Aorta (tissue), 5 donors: Measurements from ENCODE around the gene LSM2. TPM values are rescaled to one million over a fixed set of nuclear protein-coding genes. Genes with fewer than 3 reads are reported as not detected.
"Not testable (repeated sequence)": the region's sequence is repeated elsewhere in the genome, so short reads cannot be mapped to it uniquely, and the experiment has no call there.

Source experiments
- ATAC-seq: fragments of 200-7000 bp; cut with Tn5 transposase; one replicate; pipeline ENCODE4 v1.9.1; 2022; ENCODE audit warnings: moderate library complexity; ENCODE audit not compliant: low FRiP score
- DNase-seq, 2 donors: peaks; one replicate each; pipeline ENCODE4 v3.0.0-alpha.2; 2020
- H3K27ac ChIP-seq, 2 donors: one replicate each; pipeline ENCODE4 v1.5.1; 2013; ENCODE audit warnings: low read length in 2 of 2, mild to moderate bottlenecking in 2 of 2, moderate library complexity in 2 of 2, control low read depth in 1 of 2, inconsistent platforms in 1 of 2, low read depth in 1 of 2
- H3K27me3 ChIP-seq, 2 donors: one replicate each; pipeline ENCODE4 v1.6.1; 2013; ENCODE audit warnings: control low read depth in 1 of 2, low read length in 1 of 2, mild to moderate bottlenecking in 1 of 2, moderate library complexity in 1 of 2; ENCODE audit not compliant: insufficient read depth in 2 of 2, control insufficient read depth in 1 of 2
- H3K36me3 ChIP-seq, 2 donors: one replicate each; pipeline ENCODE4 v1.6.1; 2013; ENCODE audit warnings: control low read depth in 1 of 2, low read length in 1 of 2, mild to moderate bottlenecking in 1 of 2; ENCODE audit not compliant: insufficient read depth in 2 of 2, control insufficient read depth in 1 of 2
- H3K4me1 ChIP-seq, 2 donors: one replicate each; pipeline ENCODE4 v1.6.1; 2013; ENCODE audit warnings: low read length in 2 of 2, control low read depth in 1 of 2, mild to moderate bottlenecking in 1 of 2, moderate library complexity in 1 of 2; ENCODE audit not compliant: insufficient read depth in 2 of 2, control insufficient read depth in 1 of 2
- H3K4me3 ChIP-seq, 2 donors: one replicate each; pipeline ENCODE4 v1.5.1; 2013; ENCODE audit warnings: low read length in 2 of 2, control low read depth in 1 of 2, mild to moderate bottlenecking in 1 of 2
- H3K9me3 ChIP-seq: one replicate; pipeline ENCODE4 v1.6.1; 2013; ENCODE audit warnings: mild to moderate bottlenecking, low read length; ENCODE audit not compliant: control insufficient read depth
- WGBS, 2 donors: extraction: QIAGEN DNeasy Blood & Tissue Kit; methylation state at CpG; one replicate each; pipeline ENCODE4 v1.1.7; 2013; 5-methylcytosine and 5-hydroxymethylcytosine counted together
- intact Hi-C, 2 donors: fragments of 100-400 bp; cut with DNase I; formaldehyde crosslinking; loops; one replicate each; pipeline versions ENCODE4 v1.14.2 to v1.15.0; 2022
- polyA plus RNA-seq, 2 donors: library from polyadenylated mRNA; stranded (reverse); fragments of 200-250 nt; gene quantifications; one replicate each; pipeline ENCODE4 v1.2.3, GENCODE V29; 2013
- total RNA-seq, 2 donors: library from RNA; stranded (reverse); fragmentation: NEBNext Ultra II Directional; extraction: Animal tissue kit (Norgen Biotek cat#: 25700); gene quantifications; one replicate each; pipeline ENCODE4 v1.2.1, GENCODE V29; 2021
- donor health status: healthy with polysubstance abuse.
- donor health status: Bipolar disorder and iron deficiency.
- donor health status: DM: no; HTN: no; CAD: no.
- donor health status: DM: no; HTN: no; CAD: no.
- donor health status: DM: yes; HTN: yes; CAD: no.

Gene LSM2
- total and polyA plus RNA-seq, 4 donors = 32.4 to 42.2 (median 37.5) TPM

DNA sequence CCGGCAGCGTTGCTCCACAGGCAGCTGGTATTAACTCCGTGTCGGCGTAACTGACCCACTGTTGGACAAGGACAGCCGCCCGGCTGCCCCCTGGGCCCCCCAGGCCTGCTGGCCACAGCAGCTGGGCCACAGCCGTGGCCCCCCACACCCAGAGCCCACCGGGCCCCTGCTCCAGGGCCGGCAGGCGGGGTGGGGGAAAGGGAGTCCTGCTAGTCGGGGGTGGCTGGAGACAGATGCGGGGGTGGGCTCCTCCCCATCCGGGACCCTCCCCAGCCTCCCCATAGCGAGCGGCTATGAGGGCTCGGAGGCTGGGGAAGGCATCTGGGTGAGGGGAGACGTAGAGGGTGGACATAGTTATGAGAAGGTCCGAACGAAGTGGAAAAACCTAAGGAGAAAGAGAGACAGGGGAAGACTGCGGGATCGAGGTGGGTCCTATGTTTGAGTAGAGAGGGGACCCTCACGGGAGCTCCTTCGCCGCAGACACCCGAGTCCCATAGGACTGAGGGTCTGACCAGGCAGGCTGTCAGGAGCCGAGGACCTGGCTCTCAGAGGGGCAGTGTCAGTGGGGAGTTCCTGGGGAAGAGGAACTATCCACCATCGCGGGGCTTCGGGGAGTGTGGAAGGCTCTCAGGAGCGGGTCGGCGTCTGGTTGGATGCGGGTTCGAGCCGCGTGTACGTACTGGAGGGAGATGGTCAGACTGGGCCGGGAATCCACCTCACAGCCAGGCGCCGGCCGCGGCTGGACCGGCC, 11.7 kb downstream of the LSM2 start:
- H3K4me3 ChIP-seq = peak overlapping the region; percentile 43 to 78
- peak overlapping the region; percentile 33 to 49 for H3K27ac ChIP-seq
- peak in 1 of 2 donors; percentile 66 for DNase-seq
- intact Hi-C loops = loop anchor here (5.0 kb wide), 3 partner anchors 37 to 128 kb away; partner anchors contain the start of genes CLIC1 (in 2 of the 2), CSNK2B (in 1 of the 2) and LY6G5B (in 1 of the 2)
- H3K4me1 ChIP-seq = no peaks in the 10 kb centered on the region
- WGBS, 2 donors = 0 to 1% methylated on average over 44 of the region's 44 CpGs
- no peaks in the 10 kb centered on the region for H3K36me3 ChIP-seq
- no peaks in the 10 kb centered on the region for H3K9me3 ChIP-seq
- peak; percentile 24 for ATAC-seq
- no peaks in the 10 kb centered on the region for H3K27me3 ChIP-seq

DNA sequence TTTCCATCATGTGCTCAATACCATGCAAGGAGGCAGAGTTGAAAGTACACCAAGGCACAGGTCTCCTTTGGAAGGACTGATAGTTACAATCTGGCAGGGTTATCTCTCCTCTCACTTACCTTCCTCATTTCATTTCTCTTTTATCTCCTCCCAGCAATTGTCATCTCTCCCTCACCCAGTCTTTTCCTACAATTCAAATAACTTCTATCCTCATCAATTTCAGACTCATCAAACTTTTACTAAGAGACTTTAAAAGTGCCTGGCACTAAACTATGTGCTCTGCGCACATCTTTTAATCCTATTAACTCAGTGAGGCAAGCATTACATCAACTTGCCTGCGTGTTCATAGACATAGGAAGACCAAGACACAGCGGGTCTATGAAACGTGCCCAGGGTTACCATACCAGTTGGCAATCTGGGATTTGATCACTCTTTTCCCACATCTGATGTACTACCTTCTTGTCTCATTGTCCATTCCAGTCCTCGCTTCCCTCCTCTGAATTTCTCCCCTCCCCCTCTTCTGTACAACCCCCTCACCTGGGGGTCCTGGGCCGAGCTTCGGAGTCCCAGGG, 12.4 kb downstream of the LSM2 start:
- WGBS, 2 donors = 13 to 14% methylated on average over 7 of the region's 7 CpGs
- Histone ChIP-seq H3K27me3 (no peaks in the 10 kb centered on the region), H3K36me3 (no peaks in the 10 kb centered on the region), H3K27ac (peak overlapping the region; percentile 33 to 49), H3K9me3 (no peaks in the 10 kb centered on the region), H3K4me3 (peak overlapping the region in 1 of 2 donors; percentile 43), H3K4me1 (no peaks in the 10 kb centered on the region)
- DNase-seq = no peak
- intact Hi-C loops = loop anchor here (5.0 kb wide), 2 partner anchors 57 to 127 kb away; partner anchors contain the start of genes CLIC1 (in 1 of the 2), CSNK2B (in 1 of the 2) and LY6G5B (in 1 of the 2)
- ATAC-seq = no peak

DNA sequence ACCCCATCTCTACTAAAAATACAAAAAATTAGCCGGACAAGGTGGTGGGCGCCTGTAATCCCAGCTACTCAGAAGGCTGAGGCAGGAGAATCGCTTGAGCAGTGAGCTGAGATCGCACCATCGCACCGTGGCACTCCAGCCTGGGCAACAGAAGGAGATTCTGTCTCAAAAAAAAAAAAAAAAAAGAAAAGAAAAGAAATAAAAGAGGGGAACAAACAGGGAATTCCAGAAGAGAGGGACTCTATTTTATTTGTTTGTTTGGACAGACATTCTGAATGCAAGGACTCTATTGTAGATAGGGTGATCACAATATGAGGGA, 12.9 kb downstream of the LSM2 start:
- H3K9me3 ChIP-seq, DNase-seq, H3K4me3 ChIP-seq, H3K36me3 ChIP-seq, H3K27ac ChIP-seq, ATAC-seq, H3K27me3 ChIP-seq, H3K4me1 ChIP-seq: not testable (repeated sequence)
- intact Hi-C loops = loop anchor here (5.0 kb wide), 2 partner anchors 57 to 127 kb away; partner anchors contain the start of genes CLIC1 (in 1 of the 2), CSNK2B (in 1 of the 2) and LY6G5B (in 1 of the 2)
- 90 to 91% methylated on average over 6 of the region's 6 CpGs for WGBS, 2 donors

DNA sequence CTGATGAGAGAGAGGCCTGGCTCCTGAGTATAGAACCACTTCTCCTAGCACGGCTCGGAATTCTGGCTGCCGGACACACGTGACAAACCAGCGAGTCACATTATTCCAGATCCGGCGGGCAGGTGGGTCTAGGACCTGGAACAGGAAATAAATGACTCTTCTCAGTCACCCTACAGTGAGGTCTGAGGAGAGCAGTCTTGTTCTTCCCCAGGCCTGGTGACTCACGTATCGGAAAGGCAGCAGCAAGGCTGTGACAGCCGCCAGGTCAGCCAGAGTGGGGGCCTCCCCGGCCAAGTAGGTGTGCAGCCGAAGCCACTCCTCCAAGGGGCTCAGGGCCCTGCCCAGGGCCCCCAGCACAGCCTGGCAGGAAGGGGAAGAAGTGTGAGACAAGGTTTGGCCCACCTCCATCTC, 14.0 kb downstream of the LSM2 start:
- Histone ChIP-seq H3K4me1 (no peaks in the 10 kb centered on the region), H3K4me3 (no peak overlapping the region), H3K9me3 (no peaks in the 10 kb centered on the region), H3K27ac (no peak overlapping the region), H3K27me3 (no peaks in the 10 kb centered on the region), H3K36me3 (no peaks in the 10 kb centered on the region)
- WGBS, 2 donors = 90 to 91% methylated on average over 12 of the region's 12 CpGs
- intact Hi-C loops = loop anchor here (5.0 kb wide), 2 partner anchors 55 to 125 kb away; partner anchors contain the start of genes CLIC1 (in 1 of the 2), CSNK2B (in 1 of the 2) and LY6G5B (in 1 of the 2)
- no peak for ATAC-seq
- no peak for DNase-seq

DNA sequence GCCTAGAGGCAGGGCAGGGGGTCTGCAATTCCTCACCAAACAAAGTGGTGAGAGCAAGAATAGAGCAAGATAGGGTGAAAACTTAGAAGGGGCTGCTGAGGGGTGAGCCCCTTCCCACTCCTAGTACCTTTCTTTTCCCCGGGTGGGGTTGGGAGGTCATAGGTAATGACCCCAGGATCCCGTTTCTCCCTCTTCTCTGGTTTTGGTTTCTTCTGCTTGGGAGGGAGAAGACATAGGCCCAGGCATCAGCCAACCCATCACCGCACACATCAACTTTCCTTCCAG, 14.7 kb downstream of the LSM2 start:
- Histone ChIP-seq H3K36me3 (no peaks in the 10 kb centered on the region), H3K4me1 (no peaks in the 10 kb centered on the region), H3K27ac (no peak overlapping the region), H3K9me3 (no peaks in the 10 kb centered on the region), H3K27me3 (no peaks in the 10 kb centered on the region), H3K4me3 (no peak overlapping the region)
- no peak for ATAC-seq
- 73 to 81% methylated on average over 3 of the region's 3 CpGs for WGBS, 2 donors
- intact Hi-C loops = loop anchor here (5.0 kb wide), 2 partner anchors 55 to 125 kb away; partner anchors contain the start of genes CLIC1 (in 1 of the 2), CSNK2B (in 1 of the 2) and LY6G5B (in 1 of the 2)
- no peak for DNase-seq

DNA sequence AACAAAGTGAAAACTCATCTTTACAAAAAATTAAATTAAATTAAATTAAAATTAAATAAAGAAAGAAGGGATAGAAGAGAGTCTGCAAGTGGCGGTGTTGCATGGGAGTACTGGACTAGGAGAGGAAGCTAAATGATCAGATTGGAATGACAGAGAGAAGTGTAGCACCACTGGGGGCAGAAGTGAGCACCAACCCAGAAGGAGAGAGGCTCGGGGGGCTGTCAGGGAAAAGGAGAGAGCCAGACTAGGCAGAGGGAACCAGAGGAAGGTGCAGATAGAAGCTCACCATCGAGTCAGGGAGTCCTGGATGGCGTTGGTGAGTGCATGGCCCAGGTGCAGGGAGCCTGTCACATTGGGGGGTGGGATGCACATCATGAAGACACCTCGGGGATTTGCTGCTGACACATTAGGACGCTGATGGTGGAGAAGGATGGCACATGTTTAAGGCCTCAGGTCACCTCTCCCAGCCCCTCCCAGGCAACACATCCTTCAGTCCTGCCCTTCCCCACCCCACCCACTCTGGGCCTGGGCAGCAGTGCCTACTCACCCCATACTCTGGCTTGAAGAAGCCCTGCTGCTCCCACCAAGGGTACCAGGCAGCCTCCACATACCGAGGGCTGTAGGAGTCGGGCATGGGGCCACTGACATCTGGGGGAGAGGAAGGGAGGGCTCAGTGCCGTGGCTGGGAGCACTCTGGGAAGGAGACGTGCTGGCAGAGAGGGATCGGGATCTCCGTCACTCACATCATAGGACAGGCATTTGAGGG, 15.3 kb downstream of the LSM2 start:
- Histone ChIP-seq H3K36me3 (no peaks in the 10 kb centered on the region), H3K27ac (no peak overlapping the region), H3K27me3 (no peaks in the 10 kb centered on the region), H3K4me3 (no peak overlapping the region), H3K9me3 (no peaks in the 10 kb centered on the region), H3K4me1 (no peaks in the 10 kb centered on the region)
- ATAC-seq = no peak
- DNase-seq = no peak
- WGBS, 2 donors = 66 to 71% methylated on average over 12 of the region's 12 CpGs
- intact Hi-C loops = loop anchor here (5.0 kb wide), 2 partner anchors 54 to 124 kb away; partner anchors contain the start of genes CLIC1 (in 1 of the 2), CSNK2B (in 1 of the 2) and LY6G5B (in 1 of the 2)

DNA sequence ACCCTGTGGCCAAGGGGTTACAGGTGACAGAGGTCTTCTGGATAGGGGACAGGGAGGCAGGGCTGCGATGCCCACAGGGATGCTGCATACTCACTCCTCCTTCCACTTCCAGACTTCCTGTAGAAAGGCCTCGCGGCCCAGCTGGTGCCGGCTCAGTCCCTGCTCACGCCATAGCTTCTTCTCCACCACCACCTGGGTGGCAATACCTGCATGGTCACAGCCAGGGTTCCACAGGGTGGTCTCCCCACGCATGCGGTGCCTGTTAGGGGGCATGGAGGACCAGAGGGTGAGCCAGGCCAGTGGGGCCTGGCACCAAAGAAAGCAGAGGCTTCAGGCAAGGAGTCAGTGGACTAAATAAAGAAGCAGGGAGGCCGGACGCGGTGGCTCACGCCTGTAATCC, 21.3 kb downstream of the LSM2 start:
- Histone ChIP-seq H3K4me1 (no peaks in the 10 kb centered on the region), H3K36me3 (peaks cover 0 to 5% of the 10 kb centered on the region in 2 donors), H3K4me3 (no peak overlapping the region), H3K9me3 (no peaks in the 10 kb centered on the region), H3K27me3 (no peaks in the 10 kb centered on the region), H3K27ac (no peak overlapping the region)
- DNase-seq (no peak), ATAC-seq (no peak)
- WGBS, 2 donors = 96 to 98% methylated on average over 11 of the region's 11 CpGs
- intact Hi-C loops = no loop called here

DNA sequence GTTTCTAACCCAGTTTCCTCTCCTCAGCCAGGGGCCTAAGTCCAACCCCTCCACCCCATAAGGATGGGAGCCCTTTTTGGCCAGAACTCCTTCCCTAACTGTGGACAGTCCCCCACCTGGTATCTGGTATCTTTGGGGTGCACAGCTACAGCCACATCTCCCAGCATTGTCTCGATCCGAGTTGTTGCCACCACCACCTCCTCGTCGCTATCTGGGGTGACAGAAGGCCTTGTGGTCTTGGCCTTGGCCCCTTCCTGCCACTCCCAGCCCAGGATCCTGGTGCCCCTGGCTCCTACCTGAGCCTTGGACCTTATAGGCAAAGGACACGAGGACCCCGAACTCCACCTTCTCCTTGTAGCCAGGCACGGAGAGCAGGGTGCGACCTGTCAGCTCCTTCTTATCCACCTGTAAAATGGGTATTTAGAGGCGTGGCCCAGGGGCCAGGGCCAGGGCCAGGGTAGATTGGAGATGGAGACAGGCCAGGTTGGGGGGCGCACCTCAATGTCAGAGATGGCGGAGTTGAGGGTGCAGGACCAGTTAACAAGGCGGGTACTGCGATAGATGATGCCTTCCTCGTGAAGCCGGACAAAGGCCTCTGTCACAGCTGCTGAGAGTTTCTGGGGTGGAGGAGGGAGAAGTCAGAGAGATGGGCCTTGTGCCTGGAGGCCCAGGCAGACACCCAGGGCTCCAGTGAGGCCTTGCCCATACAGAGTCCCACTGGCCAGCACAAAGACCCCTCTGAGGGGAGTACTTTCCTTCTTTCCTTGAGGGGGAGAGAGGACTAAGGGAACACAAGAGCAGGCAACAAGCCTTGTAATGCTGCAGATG, 22.5 kb downstream of the LSM2 start:
- H3K27me3 ChIP-seq = no peaks in the 10 kb centered on the region
- ATAC-seq (no peak), DNase-seq (no peak)
- no peaks in the 10 kb centered on the region for H3K4me1 ChIP-seq
- WGBS, 2 donors = 96 to 97% methylated on average over 15 of the region's 15 CpGs
- no peaks in the 10 kb centered on the region for H3K9me3 ChIP-seq
- intact Hi-C loops = no loop called here
- H3K4me3 ChIP-seq = no peak overlapping the region
- no peak overlapping the region for H3K27ac ChIP-seq
- H3K36me3 ChIP-seq = peaks cover 0 to 5% of the 10 kb centered on the region in 2 donors
